Hindlimb muscle (tissue), 1 donor: ENCODE measurements around the gene NFATC3. TPM values are rescaled to one million over a fixed set of nuclear protein-coding genes. Genes with fewer than 3 reads are reported as not detected.

ENCODE experiments used
- DNase-seq: peaks from one replicate; pipeline ENCODE4 v3.0.0-alpha.2; 2013
- polyA plus RNA-seq: library from polyadenylated mRNA; unstranded; fragments of 120-200 nt; gene quantifications from one replicate; pipeline ENCODE4 v1.2.1, GENCODE V29; 2013; ENCODE audit not compliant: insufficient read length

Gene NFATC3
- polyA plus RNA-seq, 1 donor, result 30.2 TPM

DNA sequence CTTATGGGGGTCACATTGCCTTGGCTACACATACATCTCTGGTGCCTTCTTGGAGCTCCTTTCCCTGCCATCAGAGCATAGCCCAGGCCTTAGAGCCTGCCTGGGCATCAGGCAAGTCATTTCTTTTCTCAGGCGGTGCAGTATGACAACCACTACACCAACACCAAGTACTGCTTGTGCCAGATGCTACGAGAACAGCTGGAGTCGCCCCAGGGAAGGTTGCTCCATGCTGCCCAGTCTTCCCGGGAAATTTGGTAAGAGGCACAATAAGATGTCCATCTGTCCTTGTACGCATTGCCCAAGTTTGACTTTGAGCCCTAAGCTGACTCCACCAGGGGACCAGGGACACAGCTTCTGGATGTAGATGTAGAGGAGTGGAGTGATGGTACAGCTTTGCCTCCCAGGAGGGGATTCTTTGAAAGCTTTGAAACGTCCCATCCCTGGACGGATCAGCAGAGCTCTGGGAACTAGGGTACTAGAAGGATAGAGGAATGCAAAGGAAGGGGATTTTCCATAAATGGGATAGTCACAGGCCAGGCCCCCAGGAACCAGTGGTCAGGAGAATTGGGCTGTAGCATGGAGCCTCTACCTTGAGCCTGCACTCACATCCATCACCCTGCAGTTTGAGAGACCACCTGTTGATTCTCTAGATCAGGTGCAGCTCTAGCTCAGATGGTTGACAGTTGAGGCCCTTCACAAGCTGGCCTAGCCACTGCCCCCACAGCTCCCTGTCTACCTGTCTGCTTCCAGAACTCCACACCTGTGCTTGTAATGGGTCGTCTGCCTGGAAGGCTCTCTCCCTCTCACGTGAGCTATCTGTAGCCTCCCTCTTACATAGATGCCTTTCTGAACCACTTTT lies 11.0 kb upstream of the NFATC3 start:
- no peak for DNase-seq

DNA sequence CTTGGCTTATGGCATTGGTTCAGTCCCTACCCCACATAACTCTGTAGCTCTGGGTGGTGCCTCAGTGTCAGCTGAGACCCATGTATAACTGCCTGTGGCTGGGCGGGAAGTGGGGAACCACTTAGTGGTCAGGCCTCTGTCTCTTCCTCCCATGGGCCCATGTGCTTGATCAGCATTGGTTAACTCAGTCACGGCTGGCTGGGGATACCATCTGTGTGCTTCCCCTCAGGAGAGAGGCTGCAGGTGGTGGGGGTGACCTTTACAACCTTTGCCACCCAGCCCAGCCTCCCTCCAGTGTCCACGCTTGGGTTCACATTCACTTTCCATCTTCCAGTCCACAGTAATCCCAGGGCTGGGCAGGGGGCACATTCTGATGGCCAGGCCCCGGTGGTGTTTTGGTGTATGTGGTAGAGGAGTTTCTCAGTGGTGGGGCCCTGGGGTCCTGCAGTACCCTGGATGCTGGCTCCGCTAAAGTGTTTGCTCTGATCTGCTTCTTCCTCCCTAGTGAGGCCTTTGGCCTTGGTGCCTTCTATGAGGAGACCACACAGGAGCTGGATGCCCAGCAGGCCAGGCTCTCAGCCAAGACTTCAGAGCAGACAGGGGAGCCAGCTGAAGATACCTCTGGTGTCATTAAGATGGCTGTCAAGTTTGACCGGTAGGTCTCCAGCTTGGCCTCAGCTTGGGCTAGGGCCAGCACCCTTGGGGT lies 10.2 kb upstream of the NFATC3 start:
- no peak for DNase-seq

DNA sequence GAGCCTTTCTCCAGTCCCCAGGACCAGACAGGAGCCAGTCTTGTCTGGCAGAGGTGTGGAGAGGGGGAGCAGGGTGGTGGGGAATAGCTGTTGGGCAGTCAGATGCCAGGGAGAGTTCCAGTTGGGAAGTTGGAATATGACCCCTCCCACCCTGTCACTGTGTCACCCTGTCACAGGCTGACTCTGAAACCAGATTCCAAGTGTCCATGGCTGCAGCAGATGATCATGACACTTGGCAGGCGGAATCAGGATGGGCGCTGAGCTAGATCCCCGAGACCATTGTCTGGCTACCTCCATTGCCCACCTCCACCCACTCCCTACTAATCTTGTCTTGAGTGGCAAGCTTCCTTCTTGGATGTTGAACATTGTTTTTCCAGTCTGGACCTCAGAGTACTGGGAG lies 9.2 kb upstream of the NFATC3 start:
- DNase-seq, result no peak

DNA sequence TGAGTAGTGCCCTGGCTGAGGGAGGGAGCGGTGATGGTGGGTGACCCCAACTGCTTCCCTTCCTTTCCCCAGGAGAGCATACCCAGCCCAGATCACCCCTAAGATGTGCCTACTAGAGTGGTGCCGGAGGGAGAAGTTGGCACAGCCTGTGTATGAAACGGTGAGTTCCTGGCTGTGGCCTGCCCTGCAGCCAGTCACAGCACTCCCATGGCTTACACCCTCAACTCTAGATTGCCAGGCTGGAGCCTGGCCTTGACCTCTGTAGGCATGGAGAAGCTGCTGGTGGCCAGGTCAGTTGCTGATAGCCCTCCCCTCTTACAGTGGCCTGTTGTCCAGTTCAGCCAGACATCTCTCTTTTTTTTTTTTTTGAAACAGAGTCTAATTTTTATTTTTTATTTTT lies 8.6 kb upstream of the NFATC3 start:
- no peak for DNase-seq

DNA sequence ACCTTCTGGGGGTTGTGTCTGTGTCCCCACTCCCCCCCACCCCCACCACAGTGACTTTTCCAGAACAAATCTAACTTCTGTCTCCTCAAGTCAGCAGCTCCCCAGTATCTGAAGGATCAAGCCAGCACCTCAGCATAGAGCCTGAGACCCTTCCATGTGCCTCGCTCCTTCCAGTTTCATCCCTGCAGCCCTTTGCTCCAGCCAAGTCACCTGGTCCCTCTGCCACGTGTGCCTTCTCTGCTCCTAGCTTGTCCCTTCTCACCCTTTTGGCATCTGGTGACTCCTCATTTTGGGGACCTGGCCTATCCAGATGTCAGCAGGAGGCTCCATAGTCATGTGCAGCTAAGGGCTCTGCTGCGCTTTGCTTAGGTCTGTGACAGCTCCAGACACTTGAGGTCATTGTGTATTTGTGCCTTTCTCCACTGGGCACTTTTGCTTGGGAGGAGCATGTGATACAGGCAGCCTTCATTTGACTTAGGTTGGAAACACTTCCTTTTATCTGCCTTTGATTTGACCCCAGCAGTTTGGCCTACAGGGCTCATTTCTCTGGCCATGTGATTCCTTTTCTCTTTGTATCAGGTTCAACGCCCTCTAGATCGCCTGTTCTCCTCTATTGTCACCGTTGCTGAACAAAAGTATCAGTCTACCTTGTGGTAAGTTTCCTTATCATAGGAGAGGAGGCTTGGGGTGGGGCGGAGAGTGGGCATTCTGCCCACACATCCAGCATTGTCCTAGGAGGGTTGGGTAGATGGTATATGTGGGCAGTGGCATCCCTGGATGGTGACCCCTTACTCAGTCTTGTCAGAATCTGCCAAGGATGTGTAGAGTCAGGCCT lies 7.1 kb upstream of the NFATC3 start:
- no peak for DNase-seq

DNA sequence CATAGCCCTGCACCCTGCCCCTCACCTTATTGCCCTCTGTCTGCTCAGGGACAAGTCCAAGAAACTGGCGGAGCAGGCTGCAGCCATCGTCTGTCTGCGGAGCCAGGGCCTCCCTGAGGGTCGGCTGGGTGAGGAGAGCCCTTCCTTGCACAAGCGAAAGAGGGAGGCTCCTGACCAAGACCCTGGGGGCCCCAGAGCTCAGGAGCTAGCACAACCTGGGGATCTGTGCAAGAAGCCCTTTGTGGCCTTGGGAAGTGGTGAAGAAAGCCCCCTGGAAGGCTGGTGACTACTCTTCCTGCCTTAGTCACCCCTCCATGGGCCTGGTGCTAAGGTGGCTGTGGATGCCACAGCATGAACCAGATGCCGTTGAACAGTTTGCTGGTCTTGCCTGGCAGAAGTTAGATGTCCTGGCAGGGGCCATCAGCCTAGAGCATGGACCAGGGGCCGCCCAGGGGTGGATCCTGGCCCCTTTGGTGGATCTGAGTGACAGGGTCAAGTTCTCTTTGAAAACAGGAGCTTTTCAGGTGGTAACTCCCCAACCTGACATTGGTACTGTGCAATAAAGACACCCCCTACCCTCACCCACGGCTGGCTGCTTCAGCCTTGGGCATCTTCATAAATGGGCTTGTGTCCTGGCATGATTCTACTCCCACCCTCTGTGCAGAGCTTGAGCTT lies 6.3 kb upstream of the NFATC3 start:
- DNase-seq, result no peak

DNA sequence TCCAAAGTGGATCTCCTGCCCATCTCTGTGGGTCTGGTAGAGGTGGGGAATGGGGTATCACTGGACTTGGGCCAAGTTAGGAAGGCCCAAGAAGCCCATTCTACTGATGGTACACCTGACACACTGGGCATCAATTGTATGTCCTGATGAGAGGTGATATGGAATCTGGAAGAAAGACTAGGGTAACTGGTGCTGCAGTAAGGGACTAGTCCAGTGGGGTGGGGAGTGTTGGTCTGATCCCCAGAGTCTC lies 5.9 kb upstream of the NFATC3 start:
- DNase-seq, result no peak

DNA sequence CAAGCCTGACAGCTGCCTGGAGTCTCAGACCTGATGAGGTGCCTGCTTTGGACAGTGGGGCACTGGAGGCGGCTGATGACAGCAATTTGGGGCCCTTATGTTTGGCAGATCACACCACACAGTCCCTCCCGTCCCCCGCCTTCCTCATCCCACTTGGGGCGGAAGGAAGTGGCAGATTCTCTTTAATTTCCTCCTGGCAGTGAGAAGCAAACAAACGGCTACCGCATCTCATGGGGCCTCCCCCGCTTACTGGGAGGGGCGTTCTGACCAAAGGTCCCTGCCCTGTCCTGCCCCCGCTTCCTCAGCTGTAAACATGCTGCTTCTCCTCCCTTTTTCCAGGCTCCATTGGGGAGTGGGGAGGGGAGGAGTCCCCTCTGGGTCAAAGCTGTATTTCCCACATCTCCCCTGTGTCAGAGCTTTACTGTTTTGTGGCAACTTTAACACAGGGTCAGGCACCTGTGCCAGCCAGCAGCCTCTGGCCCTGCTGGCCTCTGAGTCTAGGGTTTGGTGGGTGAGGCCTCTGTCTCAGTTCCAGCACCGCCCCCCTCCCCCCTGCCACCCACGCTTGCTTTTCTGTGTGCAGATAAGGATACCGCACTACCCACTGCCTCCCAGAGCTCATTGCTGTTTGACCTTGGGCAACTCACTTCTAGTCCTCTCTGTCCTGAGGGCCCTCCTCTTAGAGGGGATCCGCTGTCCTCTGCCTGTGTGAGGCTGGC lies 5.4 kb upstream of the NFATC3 start:
- peak; percentile 58 for DNase-seq

DNA sequence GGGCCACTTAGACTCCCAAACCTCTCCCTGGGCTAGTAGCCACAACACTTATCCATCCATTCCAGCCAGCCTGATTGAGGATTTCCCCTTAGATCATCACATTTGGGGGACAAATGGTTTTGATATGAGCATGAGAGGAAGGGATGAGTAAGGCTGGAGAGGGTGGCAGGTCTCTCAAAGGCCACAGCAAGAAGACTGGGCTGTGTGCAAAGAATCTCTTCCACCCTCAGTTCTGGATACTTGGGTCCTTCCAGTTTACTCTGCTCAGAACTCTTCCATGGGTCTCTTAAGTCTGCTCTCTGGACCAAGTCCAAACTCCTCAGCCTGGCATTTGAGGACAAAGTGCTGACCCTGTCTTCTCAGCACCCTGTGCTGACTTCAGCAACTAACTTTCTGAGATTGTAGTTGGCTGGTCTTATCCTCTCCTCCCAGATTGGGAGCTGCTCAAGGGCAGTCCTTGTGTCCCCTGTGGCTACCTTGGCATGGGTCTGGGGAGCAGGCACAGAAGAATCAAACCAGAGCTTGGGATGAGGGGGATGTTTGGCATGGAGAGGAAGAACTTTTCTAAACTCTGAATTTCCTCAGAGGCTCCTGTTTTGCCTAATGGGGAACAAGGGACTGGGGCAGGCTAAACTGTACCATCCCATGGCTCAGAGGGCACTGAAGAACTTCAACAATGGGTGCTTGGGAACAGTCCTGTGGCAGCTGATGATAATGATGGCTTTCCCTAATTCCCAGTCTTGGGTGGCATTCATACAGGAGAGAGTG lies 3.1 kb upstream of the NFATC3 start:
- no peak for DNase-seq

DNA sequence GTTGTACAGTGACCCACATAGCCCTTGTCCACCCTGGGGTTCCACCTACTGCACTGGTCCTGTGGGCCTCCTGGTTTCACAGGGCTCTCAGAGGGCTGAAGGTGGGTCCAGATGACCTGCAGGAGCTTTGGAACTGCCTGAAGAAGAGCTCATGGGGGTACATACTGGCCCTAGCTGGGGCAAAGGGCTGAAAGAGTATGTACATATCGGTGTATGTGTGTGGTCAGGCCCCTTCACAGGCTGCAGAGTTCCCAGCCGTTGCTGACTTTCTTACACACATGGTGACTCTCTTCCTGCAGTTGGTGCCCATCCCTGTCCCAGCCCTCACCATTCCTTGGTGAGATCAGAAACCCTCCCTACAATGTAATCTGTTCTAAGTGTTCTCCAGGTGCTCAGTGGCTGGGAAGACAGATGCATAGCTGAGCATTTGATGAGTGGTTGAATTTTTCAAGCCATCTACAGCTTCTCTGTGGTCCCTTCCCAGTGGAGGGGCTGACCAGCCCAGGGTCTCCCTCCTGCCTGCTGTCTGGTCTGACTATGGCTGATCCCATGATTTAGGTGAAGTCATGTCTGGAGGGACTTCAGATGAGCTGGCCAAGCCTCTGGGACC lies 2.4 kb upstream of the NFATC3 start:
- no peak for DNase-seq

DNA sequence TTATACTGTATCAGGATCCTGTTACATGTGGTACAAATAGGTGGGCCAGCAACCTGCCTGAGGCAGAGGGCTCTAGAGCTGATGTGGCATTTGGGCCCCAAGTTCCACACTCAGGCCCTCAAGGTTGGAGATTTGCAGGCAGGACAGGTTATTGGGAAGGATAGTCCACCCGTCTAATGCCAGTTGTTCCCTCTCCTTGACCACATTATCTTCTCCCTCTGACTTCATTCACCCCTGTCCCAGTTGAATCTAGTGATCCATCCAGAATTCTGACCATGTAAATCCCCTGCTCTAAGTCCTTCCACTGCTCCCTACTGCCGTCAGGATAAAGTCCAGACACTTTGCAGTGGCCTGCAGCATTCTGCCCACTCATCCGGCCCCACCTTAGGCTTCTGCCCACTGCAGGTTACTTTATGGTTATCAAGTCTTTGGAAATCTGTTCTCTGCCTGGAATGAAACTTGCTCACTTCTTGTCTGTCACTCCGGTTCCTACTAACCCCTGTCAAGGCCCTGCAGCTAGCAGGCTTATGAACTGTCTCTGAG lies 1.9 kb upstream of the NFATC3 start:
- no peak for DNase-seq

DNA sequence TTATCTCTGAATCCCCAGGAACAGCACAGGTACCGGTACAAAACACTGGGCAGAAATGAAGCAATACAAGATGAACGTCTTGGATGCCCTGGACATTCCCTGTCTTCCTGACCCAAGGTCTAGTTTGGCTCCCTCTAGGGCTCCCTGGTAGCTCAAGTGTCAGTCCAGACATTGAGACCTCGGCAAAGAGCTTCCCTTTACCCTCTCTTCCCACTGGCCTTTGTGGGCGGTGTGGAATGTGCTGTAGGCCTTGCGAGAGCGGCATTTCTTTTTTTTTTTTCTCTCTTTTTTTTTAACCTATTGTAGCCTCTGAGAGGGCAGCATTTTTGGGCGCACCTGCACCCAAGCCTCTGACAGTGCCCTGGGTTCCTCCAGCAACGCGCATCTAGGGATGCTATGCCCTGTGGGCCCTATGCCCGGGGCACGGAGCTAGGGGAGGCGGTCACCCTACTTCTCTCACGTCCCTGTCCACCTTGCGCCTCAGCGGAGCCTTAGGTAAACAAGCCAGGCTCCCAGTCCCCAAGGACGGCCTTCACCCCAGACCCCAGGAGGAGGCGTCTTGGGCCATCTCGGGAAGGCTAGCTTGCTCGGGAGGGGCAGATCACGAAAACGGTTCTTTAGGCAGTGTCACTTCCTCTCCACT lies 1.2 kb upstream of the NFATC3 start:
- no peak for DNase-seq

DNA sequence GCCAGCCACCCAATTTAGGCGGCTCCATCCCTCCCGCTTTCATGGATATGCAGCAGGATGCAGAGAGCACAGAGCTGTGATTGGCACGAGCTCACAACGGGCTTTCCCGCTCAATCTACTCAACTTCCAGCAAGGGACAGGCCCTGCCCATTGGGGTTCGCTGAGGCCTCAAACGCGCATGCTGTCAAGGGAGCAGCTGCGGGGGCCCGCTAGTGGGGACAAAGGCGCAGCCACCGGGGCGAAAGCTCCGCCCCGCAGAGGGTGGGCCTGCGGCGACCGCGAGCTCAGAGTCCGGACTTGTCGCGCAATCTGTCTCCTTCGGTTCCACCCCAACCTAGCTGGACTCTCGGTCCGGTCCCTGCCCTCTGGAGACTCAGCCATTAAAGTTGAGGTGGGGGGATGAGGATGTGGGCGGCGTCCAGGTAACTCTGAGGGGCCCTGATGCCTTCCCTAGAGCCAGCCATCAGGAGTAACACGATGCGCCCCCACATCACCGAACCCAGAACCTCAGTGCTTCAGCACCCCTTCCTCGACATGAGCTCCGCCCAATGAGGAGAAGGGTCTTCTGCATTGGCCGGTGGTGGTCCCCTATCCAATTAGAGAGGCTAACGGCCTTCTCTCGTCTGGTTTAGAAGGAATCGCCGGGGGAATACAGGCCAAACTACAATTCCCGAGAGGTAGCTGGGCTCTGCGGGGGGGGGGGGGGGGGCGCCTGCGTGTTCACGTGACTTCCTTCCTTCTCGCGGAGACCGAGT lies 489 bp upstream of the NFATC3 start:
- peak; percentile 91 for DNase-seq

DNA sequence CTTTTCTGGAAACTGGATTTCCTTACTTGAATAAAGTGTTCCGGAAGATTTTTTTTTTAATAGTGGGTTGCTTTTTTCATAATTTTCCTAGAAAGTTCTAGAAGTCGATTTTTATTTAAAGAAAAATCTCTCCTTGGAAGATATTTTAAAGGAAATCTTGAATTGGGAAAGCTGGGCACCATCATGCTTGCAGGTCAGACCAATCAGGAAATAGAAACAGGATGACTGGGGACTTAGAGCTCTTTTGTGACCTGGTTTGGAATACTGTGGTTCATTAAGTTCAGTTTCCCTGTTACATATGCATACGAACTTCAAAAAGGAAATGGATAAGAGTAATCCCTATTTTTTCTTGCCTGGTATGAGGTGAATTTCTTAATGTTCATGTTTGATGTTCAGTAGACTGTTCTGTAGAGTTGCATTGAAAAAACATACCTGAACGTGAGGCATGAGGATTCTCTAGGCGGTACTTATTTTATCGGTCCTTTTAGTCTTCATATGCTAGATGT lies 1.2 kb downstream of the NFATC3 start:
- no peak for DNase-seq

DNA sequence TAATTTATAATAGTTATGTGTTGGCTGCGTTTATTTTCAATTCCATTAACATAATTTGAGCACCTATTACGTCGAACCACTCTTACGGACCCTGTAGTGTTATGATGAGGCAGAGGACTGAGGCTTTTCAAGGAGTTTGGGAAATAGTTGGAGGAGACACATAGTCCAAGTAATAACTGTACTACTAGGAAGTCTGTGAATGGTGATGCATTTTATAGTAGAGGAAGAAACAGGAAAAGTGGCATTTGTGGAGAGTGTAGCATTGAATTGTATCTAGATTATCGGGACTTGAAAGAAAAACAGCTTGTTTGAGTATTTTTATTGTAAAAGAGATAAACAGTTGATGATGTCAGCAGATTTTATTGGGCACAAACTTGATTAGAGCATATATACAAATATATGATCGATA lies 1.7 kb downstream of the NFATC3 start:
- no peak for DNase-seq

DNA sequence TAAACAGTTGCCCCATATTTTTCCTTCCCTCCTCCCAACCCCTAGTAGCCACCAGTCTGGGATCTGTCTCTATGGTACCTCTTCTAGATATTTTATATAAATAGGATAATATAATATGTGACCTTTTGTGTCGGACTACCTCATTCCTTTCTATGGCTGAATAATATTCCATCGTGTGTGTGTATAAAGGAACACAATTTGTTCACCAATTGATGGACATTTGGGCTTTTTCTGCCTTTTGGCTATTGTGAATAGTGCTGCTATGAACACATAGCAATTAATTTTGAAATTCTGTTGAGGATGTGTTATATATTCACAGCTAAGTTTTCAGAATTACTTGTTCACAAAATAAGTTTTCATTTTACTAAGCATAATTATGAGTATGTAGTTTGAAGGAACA lies 2.5 kb downstream of the NFATC3 start:
- DNase-seq, result no peak

DNA sequence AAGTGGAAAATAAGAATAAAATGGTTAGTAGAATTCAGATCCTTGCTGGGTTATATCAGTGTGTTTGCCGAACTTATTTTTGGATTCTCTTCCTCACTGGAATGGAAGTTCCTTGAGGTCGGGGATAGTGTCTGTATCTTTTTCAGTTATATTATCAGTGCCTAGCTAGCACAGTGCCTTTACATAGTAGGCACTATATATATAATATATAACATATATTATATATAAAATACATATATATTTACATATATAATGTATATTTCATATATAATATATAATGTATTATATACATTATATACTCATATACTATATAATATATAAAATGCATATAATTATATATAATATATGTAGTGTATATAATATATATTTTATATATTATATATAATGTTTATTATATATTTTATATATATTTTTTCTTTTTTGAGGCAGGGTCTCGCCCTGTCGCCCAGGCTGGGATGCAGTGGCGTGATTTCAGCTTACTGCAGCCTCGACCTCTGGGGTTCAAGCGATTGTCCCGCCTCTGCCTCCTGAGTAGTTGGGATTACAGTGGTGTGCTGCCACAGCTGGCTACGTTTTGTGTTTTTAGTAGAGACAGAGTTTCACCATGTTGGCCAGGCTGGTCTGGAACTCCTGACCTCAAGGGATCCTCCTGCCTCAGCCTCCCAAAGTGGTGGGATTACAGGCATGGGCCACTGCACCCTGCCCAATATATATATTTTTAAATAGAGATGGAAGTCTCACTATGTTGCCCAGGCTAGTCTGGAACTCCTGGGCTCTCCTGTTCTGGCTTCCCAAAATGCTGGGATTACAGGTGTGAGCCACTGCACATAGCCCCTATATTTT lies 3.2 kb downstream of the NFATC3 start:
- DNase-seq, result no peak

DNA sequence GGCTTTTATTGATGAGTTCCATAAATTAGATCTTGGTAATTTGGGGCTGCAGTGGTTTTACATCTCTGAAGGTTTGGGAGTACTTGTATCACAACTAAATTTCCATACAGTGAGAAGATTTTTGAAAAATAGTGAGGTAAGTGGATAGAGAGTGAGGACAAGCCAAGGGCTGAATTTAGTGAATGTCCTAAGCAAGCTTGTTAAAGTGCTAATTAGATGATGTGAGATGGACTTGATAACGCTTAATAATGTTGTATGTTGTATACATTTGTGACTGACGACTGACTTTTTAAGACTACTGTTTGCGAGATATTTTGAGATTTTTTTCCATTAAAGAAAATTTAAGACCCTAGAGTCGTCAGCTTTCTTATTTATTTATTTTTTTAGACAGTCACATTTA lies 3.9 kb downstream of the NFATC3 start:
- DNase-seq, result no peak
